Adipose tissue (tissue), 3 donors: Measurements from ENCODE around the gene NLRP3. TPM values are rescaled to one million over a fixed set of nuclear protein-coding genes. Genes with fewer than 3 reads are reported as not detected.

Source experiments
- H3K27ac ChIP-seq: one replicate; pipeline ENCODE4 v1.5.1; 2013; ENCODE audit warnings: low read depth, low read length
- WGBS, 3 donors: extraction: QIAGEN DNeasy Blood & Tissue Kit; methylation state at CpG; one replicate each; pipeline ENCODE4 v1.1.7; 2013; 5-methylcytosine and 5-hydroxymethylcytosine counted together
- polyA plus RNA-seq, 3 donors: library from polyadenylated mRNA; stranded (reverse); fragments of 200-250 nt; gene quantifications; one replicate each; pipeline ENCODE4 v1.2.3, GENCODE V29; 2013
- donor health status: healthy with polysubstance abuse.
- donor health status: Bipolar disorder and iron deficiency.
- donor health status: healthy.

Gene NLRP3
- polyA plus RNA-seq, 3 donors = 0.60 to 7.2 (median 3.9) TPM

DNA sequence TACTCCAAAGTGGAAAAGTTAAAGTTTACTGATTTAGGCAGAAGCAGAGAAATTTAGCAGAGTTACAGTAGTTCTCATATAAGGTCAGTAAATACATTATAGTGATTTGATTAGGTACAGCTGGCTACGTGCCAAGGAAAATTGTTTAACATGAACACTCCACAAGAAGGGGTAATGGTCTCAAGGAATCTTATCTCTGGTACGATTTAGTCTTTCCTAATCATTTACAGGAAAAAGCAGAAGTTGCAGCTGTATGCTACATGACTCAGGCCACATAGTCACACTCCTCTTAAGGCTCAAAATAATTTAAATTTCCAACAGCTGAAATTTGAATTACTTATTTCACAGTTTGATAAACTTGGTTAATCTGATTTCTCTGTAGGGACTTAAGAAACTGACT lies 78.8 kb downstream of the NLRP3 start:
- 13 to 17% (median 16%) methylated on average over 2 of the region's 2 CpGs for WGBS, 3 donors
- H3K27ac ChIP-seq = no peak overlapping the region

DNA sequence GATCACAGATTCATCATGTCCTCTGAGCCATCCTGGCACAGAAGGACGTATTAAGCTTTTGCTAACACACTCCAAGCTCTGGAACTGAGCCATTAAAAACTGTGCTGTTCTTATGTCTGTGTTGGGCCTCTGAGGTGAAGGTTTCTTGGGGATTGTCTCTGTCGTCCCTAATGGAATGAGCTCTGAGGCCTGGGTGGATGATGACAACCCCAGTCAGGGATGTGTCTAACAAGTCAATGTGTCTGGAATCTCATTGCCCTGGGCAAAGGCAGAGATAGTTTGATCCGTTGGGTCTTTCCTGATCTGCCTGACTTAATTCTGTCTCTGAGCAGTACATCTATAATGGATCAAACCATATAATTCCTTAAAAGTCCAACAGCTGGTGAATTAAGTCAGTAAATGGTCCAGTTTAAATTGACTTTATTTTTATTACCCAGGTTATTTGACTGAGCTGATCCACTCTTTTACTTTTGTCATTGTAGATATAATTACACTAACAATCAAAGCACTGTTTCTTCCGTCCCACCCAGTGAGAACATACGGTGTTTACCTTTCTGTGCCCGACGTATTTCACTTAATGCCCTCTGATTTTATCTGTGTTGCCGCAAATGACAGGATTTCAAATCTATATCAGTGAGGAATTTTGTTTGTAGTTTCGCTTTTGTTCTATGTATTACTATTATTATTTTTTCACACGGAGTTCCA lies 80.8 kb downstream of the NLRP3 start:
- H3K27ac ChIP-seq = no peak overlapping the region
- 37 to 77% (median 69%) methylated on average over 10 of the region's 10 CpGs for WGBS, 3 donors

Other genes starting within 250 kb of the NLRP3 start
- 1 to 10 TPM; 1.7 to 2.5 (median 1.9) TPM for gene ZNF124, start 244.2 kb upstream of the NLRP3 start, polyA plus RNA-seq
- gene VN1R5, start 160.1 kb upstream of the NLRP3 start, polyA plus RNA-seq = not detected
- 10 to 100 TPM in 2 of 3 donors, 1 to 10 TPM in 1; 8.4 to 11.7 (median 11.7) TPM for gene ZNF496, start 84.3 kb upstream of the NLRP3 start, polyA plus RNA-seq
- not detected for gene OR2B11, start 41.9 kb downstream of the NLRP3 start, polyA plus RNA-seq
- gene OR2C3, start 120.3 kb downstream of the NLRP3 start, polyA plus RNA-seq = under 1 TPM in 1 of 3 donors, not detected in 2; 0.06 TPM
- under 1 TPM; 0.01 to 0.67 (median 0.19) TPM for gene GCSAML, start 133.0 kb downstream of the NLRP3 start, polyA plus RNA-seq
- not detected for gene OR2G2, start 172.2 kb downstream of the NLRP3 start, polyA plus RNA-seq
- gene OR2G3, start 189.4 kb downstream of the NLRP3 start, polyA plus RNA-seq = not detected